Loucy (cell line): ENCODE results near the gene UGT2B7.

Experiments
- H2AFZ ChIP-seq: fragments of 200-600 bp; sonication (generic); 2 replicates; pipeline ENCODE4 v1.6.0; 2016; ENCODE audit warnings: antibody characterized with exemption, mild to moderate bottlenecking, low read length, moderate library complexity
- H3F3A ChIP-seq: fragments of 200-600 bp; 2 replicates; pipeline ENCODE4 v1.6.0; 2016; ENCODE audit warnings: antibody characterized with exemption, low read depth, mild to moderate bottlenecking
- H3K27me3 ChIP-seq: fragments of 200-600 bp; sonication (generic); 2 replicates; pipeline ENCODE4 v1.6.1; 2014; ENCODE audit warnings: low read length, mild to moderate bottlenecking; ENCODE audit not compliant: insufficient read depth, poor library complexity, severe bottlenecking
- H3K36me3 ChIP-seq: fragments of 200-600 bp; sonication (generic); 2 replicates; pipeline ENCODE4 v1.6.1; 2016; ENCODE audit warnings: low read length; ENCODE audit not compliant: insufficient read depth
- H3K4me1 ChIP-seq: fragments of 200-600 bp; sonication (generic); 2 replicates; pipeline ENCODE4 v1.5.1; 2014; ENCODE audit warnings: low read length, mild to moderate bottlenecking; ENCODE audit not compliant: insufficient read depth, poor library complexity, severe bottlenecking
- H3K4me2 ChIP-seq: fragments of 200-600 bp; sonication (generic); 2 replicates; pipeline ENCODE4 v1.6.0; 2014; ENCODE audit warnings: antibody characterized with exemption, low read length, low read depth, mild to moderate bottlenecking; ENCODE audit not compliant: poor library complexity, severe bottlenecking
- H3K4me3 ChIP-seq: fragments of 200-600 bp; sonication (generic); 2 replicates; pipeline ENCODE4 v1.5.1; 2014; ENCODE audit warnings: low read length, mild to moderate bottlenecking, mixed read lengths; ENCODE audit not compliant: poor library complexity, severe bottlenecking
- H3K79me2 ChIP-seq: fragments of 200-600 bp; sonication (generic); 2 replicates; pipeline ENCODE4 v1.6.1; 2014; ENCODE audit warnings: low read length; ENCODE audit not compliant: insufficient read depth
- H3K9ac ChIP-seq: fragments of 200-600 bp; sonication (generic); 2 replicates; pipeline ENCODE4 v1.6.0; 2014; ENCODE audit warnings: mild to moderate bottlenecking, low read depth, low read length, moderate library complexity; ENCODE audit not compliant: poor library complexity, severe bottlenecking
- H3K9me2 ChIP-seq: fragments of 200-600 bp; sonication (generic); replicated peaks from 2 replicates; pipeline ENCODE4 v1.6.1; 2016; ENCODE audit warnings: low read depth, low read length, mixed read lengths
- H3K9me3 ChIP-seq: fragments of 200-600 bp; sonication (generic); 2 replicates; pipeline ENCODE4 v1.6.1; 2014; ENCODE audit warnings: mild to moderate bottlenecking, antibody characterized with exemption, low read length, low read depth; ENCODE audit not compliant: insufficient read depth
- H4K20me1 ChIP-seq: fragments of 200-600 bp; sonication (generic); 2 replicates; pipeline ENCODE4 v1.6.0; 2014; ENCODE audit warnings: antibody characterized with exemption, low read length, mild to moderate bottlenecking; ENCODE audit not compliant: insufficient read depth, poor library complexity, severe bottlenecking
- CTCF ChIP-seq: fragments of 200-600 bp; sonication (generic); conservative IDR thresholded peaks from 2 replicates; pipeline ENCODE4 v1.5.1; 2014; ENCODE audit warnings: mild to moderate bottlenecking, antibody characterized with exemption, low read length
- EZH2phosphoT487 ChIP-seq: fragments of 200-600 bp; IDR thresholded peaks from 2 replicates; pipeline ENCODE4 v1.6.1; 2018; ENCODE audit warnings: antibody characterized with exemption, mild to moderate bottlenecking, moderate library complexity, borderline replicate concordance

UGT2B7 gene

GRCh38 chr4:69057620-69058409, 38.5 kb upstream of the UGT2B7 start:
- Histone ChIP-seq H3K27me3 (no peaks in the 10 kb centered on the region), H3K4me1 (no peaks in the 10 kb centered on the region), H3K4me2 (no peak overlapping the region), H3K9me3 (no peaks in the 10 kb centered on the region), H3K4me3 (no peak overlapping the region), H3K79me2 (no peaks in the 10 kb centered on the region), H3F3A (no peaks in the 10 kb centered on the region), H3K9ac (no peak overlapping the region), H3K36me3 (no peaks in the 10 kb centered on the region), H2AFZ (no peak overlapping the region), H3K9me2 (no peaks in the 10 kb centered on the region), H4K20me1 (no peaks in the 10 kb centered on the region)
- TF ChIP-seq CTCF (no peak), EZH2phosphoT487 (no peak)

GRCh38 chr4:69058410-69059059, 37.7 kb upstream of the UGT2B7 start:
- H2AFZ ChIP-seq: no peak overlapping the region
- H3K4me2 ChIP-seq: no peak overlapping the region
- TF ChIP-seq CTCF: no peak
- no peak for TF ChIP-seq EZH2phosphoT487

GRCh38 chr4:69060651-69061308, 35.5 kb upstream of the UGT2B7 start:
- Histone ChIP-seq H4K20me1 (no peaks in the 10 kb centered on the region), H2AFZ (no peak overlapping the region), H3K4me3 (no peak overlapping the region), H3K79me2 (no peaks in the 10 kb centered on the region), H3K4me2 (no peak overlapping the region), H3K4me1 (no peaks in the 10 kb centered on the region), H3F3A (no peaks in the 10 kb centered on the region), H3K9me3 (no peaks in the 10 kb centered on the region), H3K9ac (no peak overlapping the region), H3K27me3 (no peaks in the 10 kb centered on the region), H3K36me3 (no peaks in the 10 kb centered on the region), H3K9me2 (no peaks in the 10 kb centered on the region)
- TF ChIP-seq EZH2phosphoT487: no peak
- no peak for TF ChIP-seq CTCF

More at GRCh38 chr4:69058410-69059059, 37.7 kb upstream of the UGT2B7 start:
- Histone ChIP-seq H3K9ac (no peak overlapping the region), H3K4me3 (no peak overlapping the region), H3K27me3 (no peaks in the 10 kb centered on the region), H3K9me2 (no peaks in the 10 kb centered on the region), H3K4me1 (no peaks in the 10 kb centered on the region), H3F3A (no peaks in the 10 kb centered on the region), H4K20me1 (no peaks in the 10 kb centered on the region), H3K36me3 (no peaks in the 10 kb centered on the region), H3K9me3 (no peaks in the 10 kb centered on the region), H3K79me2 (no peaks in the 10 kb centered on the region)
